GM12891 (cell line): ENCODE results near the gene IL31RA.

Experiments used
- PAX5 ChIP-seq: IDR thresholded peaks from 2 replicates; pipeline ENCODE4 v1.6.1; 2011; ENCODE audit warnings: low read length, moderate library complexity, mild to moderate bottlenecking; ENCODE audit not compliant: insufficient read depth, severe bottlenecking
- POLR2A ChIP-seq: IDR thresholded peaks from 2 replicates; pipeline ENCODE4 v1.6.1; 2011; ENCODE audit warnings: low read depth, low read length, control low read depth
- POLR2AphosphoS5 ChIP-seq: IDR thresholded peaks from 2 replicates; pipeline ENCODE4 v1.6.1; 2011; ENCODE audit warnings: low read depth, low read length, control low read depth
- SPI1 ChIP-seq: IDR thresholded peaks from 2 replicates; pipeline ENCODE4 v1.6.1; 2011; ENCODE audit warnings: low read depth, low read length, control low read depth

DNA sequence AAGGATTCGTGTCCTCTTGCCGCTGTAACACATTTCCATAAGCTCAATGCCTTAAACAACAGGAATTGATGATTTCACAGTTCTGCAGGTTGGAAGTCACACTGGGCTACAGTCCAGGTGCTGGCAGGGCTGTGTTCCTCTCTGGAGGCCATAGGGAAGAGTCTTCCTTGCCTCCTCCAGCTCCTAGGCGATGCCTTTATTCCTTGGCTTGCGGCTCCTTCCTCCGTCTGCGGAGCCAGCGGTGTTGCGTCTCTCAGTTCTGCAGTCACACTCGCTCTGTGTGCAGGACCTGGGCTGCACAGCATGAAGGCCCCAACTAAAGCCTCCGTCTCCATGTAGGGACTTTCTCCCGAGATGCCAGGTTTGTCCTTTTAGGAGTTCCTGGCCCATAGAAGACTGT, 73.6 kb downstream of the IL31RA start:
- TF ChIP-seq SPI1: no peak
- no peak for TF ChIP-seq PAX5
- TF ChIP-seq POLR2A: no peak
- no peak for TF ChIP-seq POLR2AphosphoS5
